AG04450 (cell line): ENCODE results near the gene ACLY. TPM values are rescaled to one million over a fixed set of nuclear protein-coding genes. Genes with fewer than 3 reads are reported as not detected.

Source experiments
- CTCF ChIA-PET: fragments of 300-600, 350-600 bp; formaldehyde crosslinking; extraction: SDS; loops from one replicate; lab custom pipeline; 2022; ENCODE audit warnings: antibody characterized with exemption, inconsistent platforms; lab: Charles Lee
- POLR2A ChIA-PET: fragments of 350-600 bp; formaldehyde crosslinking; extraction: SDS; loops from one replicate; lab custom pipeline; 2021; ENCODE audit warnings: antibody characterized with exemption, inconsistent platforms; lab: Yijun Ruan, JAX
- DNase-seq: peaks from one replicate; pipeline ENCODE4 v3.0.0-alpha.2; 2011; ENCODE audit warnings: low read depth, low spot score
- H3K27ac ChIP-seq: one replicate; pipeline ENCODE4 v1.5.1; 2012; ENCODE audit warnings: low read depth, low read length, control low read depth
- H3K27me3 ChIP-seq: one replicate; pipeline ENCODE4 v1.6.0; 2012; ENCODE audit warnings: low read length; ENCODE audit not compliant: control insufficient read depth, insufficient read depth
- H3K4me3 ChIP-seq: 2 replicates; pipeline ENCODE4 v1.5.1; 2011; ENCODE audit warnings: mild to moderate bottlenecking, low read depth, low read length, control low read depth
- H3K9me3 ChIP-seq: 2 replicates; pipeline ENCODE4 v1.5.1; 2012; ENCODE audit warnings: low read length; ENCODE audit not compliant: control insufficient read depth, insufficient read depth
- CTCF ChIP-seq: IDR thresholded peaks from 2 replicates; pipeline ENCODE4 v1.5.1; 2011; ENCODE audit warnings: low read depth, low read length, control low read depth, inconsistent platforms
- polyA plus RNA-seq: library from polyadenylated mRNA; depleted of rRNA; stranded (reverse); fragments of >200 nt; gene quantifications from 2 replicates; pipeline ENCODE4 v1.2.3, GENCODE V29; 2011

The ACLY gene
- polyA plus RNA-seq, 1 experiment: 161 TPM

- no peak for TF ChIP-seq CTCF
- Histone ChIP-seq H3K27ac (no peak overlapping the region), H3K9me3 (no peaks in the 10 kb centered on the region), H3K4me3 (no peak overlapping the region), H3K27me3 (no peaks in the 10 kb centered on the region)
- POLR2A ChIA-PET: no interaction called here
- no peak for DNase-seq
- CTCF ChIA-PET: no interaction called here
Measured at GRCh38 chr17:41825175-41825845, 93.4 kb downstream of the ACLY start.

GRCh38 chr17:41824086-41824485 lies 94.7 kb downstream of the ACLY start:
- POLR2A ChIA-PET: interaction anchor here (0.7 kb wide), 1 partner anchor 74 kb away, joined by 6 read pairs; no protein-coding TSS in a partner anchor
- no peak for DNase-seq
- Histone ChIP-seq H3K27ac (no peak overlapping the region), H3K9me3 (no peaks in the 10 kb centered on the region), H3K4me3 (no peak overlapping the region), H3K27me3 (no peaks in the 10 kb centered on the region)
- no peak for TF ChIP-seq CTCF
- CTCF ChIA-PET: no interaction called here

- Histone ChIP-seq H3K27ac (no peak overlapping the region), H3K27me3 (no peaks in the 10 kb centered on the region), H3K4me3 (no peak overlapping the region), H3K9me3 (no peaks in the 10 kb centered on the region)
- no peak for TF ChIP-seq CTCF
- ChIA-PET CTCF (no interaction called here), POLR2A (interaction anchor here (0.7 kb wide), 1 partner anchor 73 kb away, joined by 6 read pairs; no protein-coding TSS in a partner anchor)
- DNase-seq: no peak
Measured at GRCh38 chr17:41823580-41823979, 95.2 kb downstream of the ACLY start.

GRCh38 chr17:41823141-41823524 lies 95.6 kb downstream of the ACLY start:
- ChIA-PET POLR2A (interaction anchor here (0.7 to 0.8 kb wide), 3 partner anchors 42 to 143 kb away, joined by 3 to 6 read pairs (median 3); partner anchors contain the start of gene CNP), CTCF (no interaction called here)
- Histone ChIP-seq H3K4me3 (no peak overlapping the region), H3K27ac (no peak overlapping the region), H3K27me3 (no peaks in the 10 kb centered on the region), H3K9me3 (no peaks in the 10 kb centered on the region)
- no peak for DNase-seq
- TF ChIP-seq CTCF: no peak
